ENCODE data around the gene ZNF407. TPM values are rescaled to one million over a fixed set of nuclear protein-coding genes. Genes with fewer than 3 reads are reported as not detected.

The ZNF407 gene
- total RNA-seq: 10 to 100 TPM in 5 of 9 donors, 1 to 10 TPM in 4; 6.9 to 20.2 (median 10.3) TPM
- 1 to 10 TPM; 2.5 to 4.4 (median 4.2) TPM for polyA plus RNA-seq
- long read RNA-seq, donor 1, full-length matches to known transcripts: 7 of 7 reads
- long read RNA-seq, donor 1, partial matches to known transcripts: 0 of 7 reads
- long read RNA-seq, donor 1, other reads (novel, unspliced or antisense): 0 of 7 reads
- long read RNA-seq, donor 2, full-length matches to known transcripts: 5 of 5 reads
- long read RNA-seq, donor 2, partial matches to known transcripts: 0 of 5 reads
- long read RNA-seq, donor 2, other reads (novel, unspliced or antisense): 0 of 5 reads
- long read RNA-seq, donor 3: 0 reads
- long read RNA-seq, donor 4, full-length matches to known transcripts: 1 of 1 reads
- long read RNA-seq, donor 4, partial matches to known transcripts: 0 of 1 reads
- long read RNA-seq, donor 4, other reads (novel, unspliced or antisense): 0 of 1 reads
- long read RNA-seq, donor 5, partial matches to known transcripts: 0 of 3 reads
- long read RNA-seq, donor 5, other reads (novel, unspliced or antisense): 3 of 3 reads
- long read RNA-seq, donor 6, full-length matches to known transcripts: 2 of 4 reads
- long read RNA-seq, donor 6, partial matches to known transcripts: 0 of 4 reads
- long read RNA-seq, donor 6, other reads (novel, unspliced or antisense): 2 of 4 reads
- long read RNA-seq, donor 7, full-length matches to known transcripts: 4 of 4 reads
- long read RNA-seq, donor 7, partial matches to known transcripts: 0 of 4 reads
- long read RNA-seq, donor 7, other reads (novel, unspliced or antisense): 0 of 4 reads
- long read RNA-seq, donor 8, full-length matches to known transcripts: 2 of 2 reads
- long read RNA-seq, donor 8, partial matches to known transcripts: 0 of 2 reads
- long read RNA-seq, donor 8, other reads (novel, unspliced or antisense): 0 of 2 reads
- long read RNA-seq, donor 9, full-length matches to known transcripts: 7 of 7 reads
- long read RNA-seq, donor 9, partial matches to known transcripts: 0 of 7 reads
- long read RNA-seq, donor 9, other reads (novel, unspliced or antisense): 0 of 7 reads
- long read RNA-seq, donor 10, full-length matches to known transcripts: 5 of 5 reads
- long read RNA-seq, donor 10, partial matches to known transcripts: 0 of 5 reads
- long read RNA-seq, donor 10, other reads (novel, unspliced or antisense): 0 of 5 reads

- Histone ChIP-seq H3K4me1 (replicated peaks in 1 of 2) (peaks cover 16 to 30% of the 10 kb centered on the region in 2 donors), H3K27me3 (no peaks in the 10 kb centered on the region), H3K9me3 (replicated peaks in 1 of 3) (no peaks in the 10 kb centered on the region), H3K36me3 (replicated peaks in 1 of 2) (no peaks in the 10 kb centered on the region), H3K4me3 (peak within 1 kb of the TSS; percentile 83 to 96 (median 94)), H3K27ac (peak within 1 kb of the TSS; percentile 92 to 100 (median 98))
- 0 to 3% (median 1%) methylated on average over 17 to 64 of the region's 64 CpGs for WGBS, 4 donors
- TF ChIP-seq POLR2A (IDR thresholded peaks at IDR 0.05) (peak; percentile 73 to 78), CTCF (IDR thresholded peaks at IDR 0.05) (no peak)
- DNase-seq: peak; percentile 87 to 93 (median 90)
- intact Hi-C loops (cut with DNase I): loop anchor here in 1 of 2 donors (10.0 kb wide), 1 partner anchor 103 kb away; the partner anchor contains the start of gene CNDP2
Measured at GRCh38 chr18:74597662-74598349, at the start of gene ZNF407. Gene ZNF407, plus strand, starts transcription at chr18:74597870. Its CDS starts 33,150 bp downstream, at chr18:74631020.

- Histone ChIP-seq H3K36me3 (replicated peaks in 1 of 2) (no peaks in the 10 kb centered on the region), H3K27me3 (no peaks in the 10 kb centered on the region), H3K9me3 (replicated peaks in 1 of 3) (peaks cover 0 to 6% (median 0%) of the 10 kb centered on the region in 3 donors), H3K4me1 (replicated peaks in 1 of 2) (peaks cover 0 to 2% of the 10 kb centered on the region in 2 donors), H3K27ac (no peak overlapping the region), H3K4me3 (no peak overlapping the region)
- WGBS, 4 donors: 85 to 96% (median 94%) methylated on average over 1 of the region's 1 CpG
- no peak for TF ChIP-seq CTCF (IDR thresholded peaks at IDR 0.05)
- TF ChIP-seq POLR2A (IDR thresholded peaks at IDR 0.05): no peak
- peak in 1 of 7 donors; percentile 14 for DNase-seq
- intact Hi-C loops (cut with DNase I): loop anchor here (5.0 to 10.0 kb wide), 4 partner anchors 185 to 355 kb away; no protein-coding TSS in a partner anchor
Measured at GRCh38 chr18:74549591-74550104, 48.0 kb upstream of the ZNF407 start.

GRCh38 chr18:74550886-74551285, 46.8 kb upstream of the ZNF407 start:
- intact Hi-C loops (cut with DNase I): loop anchor here (5.0 to 10.0 kb wide), 3 partner anchors 186 to 356 kb away; no protein-coding TSS in a partner anchor
- WGBS, 4 donors: 88 to 95% (median 93%) methylated on average over 6 of the region's 6 CpGs
- no peaks in the 10 kb centered on the region for H3K36me3 ChIP-seq (replicated peaks in 1 of 2)
- TF ChIP-seq CTCF (IDR thresholded peaks at IDR 0.05): no peak
- no peak for TF ChIP-seq POLR2A (IDR thresholded peaks at IDR 0.05)
- H3K4me3 ChIP-seq: no peak overlapping the region
- peaks cover 0 to 2% of the 10 kb centered on the region in 2 donors for H3K4me1 ChIP-seq (replicated peaks in 1 of 2)
- peaks cover 8% of the 10 kb centered on the region for H3K27me3 ChIP-seq
- H3K9me3 ChIP-seq (replicated peaks in 1 of 3): peaks cover 0 to 6% (median 0%) of the 10 kb centered on the region in 3 donors
- no peak for DNase-seq
- H3K27ac ChIP-seq: no peak overlapping the region

Data from adrenal gland (tissue), 19 donors.